HepG2 (cell line): ENCODE measurements around the gene XPC. TPM values are rescaled to one million over a fixed set of nuclear protein-coding genes. Genes with fewer than 3 reads are reported as not detected.

ENCODE experiments used
- ATAC-seq: fragments of 200-7000 bp; cut with Tn5 transposase; 3 replicates; pipeline ENCODE4 v1.9.1; 2020; ENCODE audit warnings: mild to moderate bottlenecking, moderate library complexity
- BruUV-seq: library from RNA; stranded (reverse); fragments of 400-500 nt; replicated peaks from 2 replicates; lab custom pipeline; 2021; lab: Mats Ljungman, UMichigan
- CTCF ChIA-PET: fragments of 300-600 bp; formaldehyde crosslinking; extraction: SDS; loops from one replicate; lab custom pipeline; 2021; ENCODE audit warnings: low total read pairs, inconsistent platforms, low intra/inter-chr PET ratio; lab: Yijun Ruan, JAX
- POLR2A ChIA-PET: fragments of 350-600 bp; sonication (Branson Sonifier 250); formaldehyde crosslinking; loops from one replicate; lab custom pipeline; 2020; ENCODE audit warnings: antibody characterized with exemption, inconsistent platforms; lab: Yijun Ruan, JAX
- DNase-seq: peaks from one replicate; pipeline ENCODE4 v3.0.0-alpha.2; 2015; ENCODE audit warnings: low spot score
- FAIRE-seq: peaks from 3 replicates; lab custom pipeline; 2011; peaks lifted over from hg19 to GRCh38; lab: Jason Lieb, UNC
- H2AFZ ChIP-seq: one replicate; pipeline ENCODE4 v1.6.1; 2011; ENCODE audit warnings: low read length, inconsistent platforms
- H3K27ac ChIP-seq: fragments of 300-600 bp; 3 replicates; pipeline ENCODE4 v1.8.0; 2011; ENCODE audit warnings: mixed run types, mild to moderate bottlenecking, mixed read lengths, low read length, inconsistent platforms; ENCODE audit not compliant: insufficient read depth; ENCODE audit errors: extremely low read length
- H3K27me3 ChIP-seq, 2 experiments: fragments of 200-600 bp in 1 of 2; 2 replicates in 1 of 2; 3 replicates in 1 of 2; pipeline versions ENCODE4 v1.6.0 to v1.8.0; 2011; ENCODE audit warnings: low read length in 2 of 2, mild to moderate bottlenecking in 2 of 2, moderate library complexity in 2 of 2, inconsistent platforms in 1 of 2; ENCODE audit not compliant: insufficient read depth in 2 of 2, control insufficient read depth in 1 of 2
- H3K36me3 ChIP-seq, 2 experiments: fragments of 200-600 bp in 1 of 2; replicated peaks in 1 of 2; 2 replicates in 1 of 2; 3 replicates in 1 of 2; pipeline versions ENCODE4 v1.5.1 to v1.8.0; 2011; ENCODE audit warnings: low read length in 2 of 2, inconsistent platforms in 1 of 2; ENCODE audit not compliant: insufficient read depth in 2 of 2, control insufficient read depth in 1 of 2
- H3K4me1 ChIP-seq: 2 replicates; pipeline ENCODE4 v1.5.1; 2012; ENCODE audit warnings: low read length, inconsistent platforms; ENCODE audit not compliant: insufficient read depth
- H3K4me2 ChIP-seq: 2 replicates; pipeline ENCODE4 v1.6.0; 2011; ENCODE audit warnings: low read depth, low read length, inconsistent platforms
- H3K4me3 ChIP-seq, 3 experiments: fragments of 200-600 bp in 1 of 3; sonication (generic), shearing (Covaris generic) in 1 of 3; replicated peaks in 1 of 3; 2 replicates each; pipeline ENCODE4 v1.5.1; 2011 to 2016; ENCODE audit warnings: low read length in 3 of 3, inconsistent platforms in 2 of 3, low read depth in 2 of 3, mild to moderate bottlenecking in 2 of 3, control low read depth in 1 of 3, mixed read lengths in 1 of 3; ENCODE audit not compliant: insufficient read depth in 1 of 3
- H3K79me2 ChIP-seq: one replicate; pipeline ENCODE4 v1.6.1; 2011; ENCODE audit warnings: low read length, inconsistent platforms; ENCODE audit not compliant: insufficient read depth
- H3K9ac ChIP-seq: 2 replicates; pipeline ENCODE4 v1.6.0; 2011; ENCODE audit warnings: mild to moderate bottlenecking, low read depth, low read length, inconsistent platforms; ENCODE audit not compliant: insufficient read depth
- H3K9me3 ChIP-seq: 2 replicates; pipeline ENCODE4 v1.5.1; 2012; ENCODE audit warnings: mild to moderate bottlenecking, low read length
- H4K20me1 ChIP-seq: 2 replicates; pipeline ENCODE4 v1.6.0; 2011; ENCODE audit warnings: inconsistent platforms, mild to moderate bottlenecking, low read length, moderate library complexity; ENCODE audit not compliant: insufficient read depth
- ARID2 ChIP-seq: sonication (generic); formaldehyde crosslinking; IDR thresholded peaks from 2 replicates; pipeline ENCODE4 v1.8.1; 2022; ENCODE audit warnings: mild to moderate bottlenecking, missing genetic modification reagents, borderline replicate concordance
- HIVEP1 ChIP-seq: sonication (generic); formaldehyde crosslinking; IDR thresholded peaks from 2 replicates; pipeline ENCODE4 v1.4.0; 2020; ENCODE audit warnings: mild to moderate bottlenecking, missing genetic modification reagents
- IKZF5 ChIP-seq: IDR thresholded peaks from 2 replicates; pipeline ENCODE4 v1.6.1; 2018; ENCODE audit warnings: missing genetic modification reagents, mild to moderate bottlenecking, missing compliant biosample characterization
- MIER2 ChIP-seq: IDR thresholded peaks from 2 replicates; pipeline ENCODE4 v1.6.1; 2016; ENCODE audit warnings: missing biosample characterization, missing genetic modification reagents
- NFKB2 ChIP-seq: sonication (generic); formaldehyde crosslinking; IDR thresholded peaks from 2 replicates; pipeline ENCODE4 v1.4.0; 2020; ENCODE audit warnings: missing genetic modification reagents, borderline replicate concordance
- RELA ChIP-seq: sonication (generic); formaldehyde crosslinking; IDR thresholded peaks from 2 replicates; pipeline ENCODE4 v1.4.0; 2020; ENCODE audit warnings: missing genetic modification reagents
- RFXAP ChIP-seq: sonication (generic); formaldehyde crosslinking; IDR thresholded peaks from 2 replicates; pipeline ENCODE4 v1.4.0; 2020; ENCODE audit warnings: missing genetic modification reagents, borderline replicate concordance
- ZBTB20 ChIP-seq: sonication (generic); formaldehyde crosslinking; IDR thresholded peaks from 2 replicates; pipeline ENCODE4 v1.8.1; 2023; ENCODE audit warnings: missing genetic modification reagents, low read depth, mild to moderate bottlenecking, borderline replicate concordance
- ZFP37 ChIP-seq: sonication (generic); formaldehyde crosslinking; IDR thresholded peaks from 2 replicates; pipeline ENCODE4 v1.4.0; 2020; ENCODE audit warnings: missing genetic modification reagents, borderline replicate concordance
- ZNF383 ChIP-seq: sonication (generic); formaldehyde crosslinking; IDR thresholded peaks from 2 replicates; pipeline ENCODE4 v1.4.0; 2020; ENCODE audit warnings: missing genetic modification reagents, mild to moderate bottlenecking, borderline replicate concordance
- ZNF781 ChIP-seq: sonication (generic); formaldehyde crosslinking; IDR thresholded peaks from 2 replicates; pipeline ENCODE4 v1.5.1; 2020; ENCODE audit warnings: borderline replicate concordance, mild to moderate bottlenecking, missing genetic modification reagents; ENCODE audit errors: not compliant biosample characterization
- ZNF841 ChIP-seq: sonication (generic); formaldehyde crosslinking; IDR thresholded peaks from 2 replicates; pipeline ENCODE4 v1.8.1; 2023; ENCODE audit warnings: missing genetic modification reagents, borderline replicate concordance
- WGBS: methylation state at CpG from one replicate; pipeline ENCODE4 v1.1.6; 2017; ENCODE audit warnings: low lambda C conversion rate; 5-methylcytosine and 5-hydroxymethylcytosine counted together
- in situ Hi-C: cut with HindIII; loops from 2 replicates; pipeline ENCODE4 v1.10.0; 2017; ENCODE audit warnings: low pct_unique_long_range_greater_than_20kb; ENCODE audit not compliant: extremely low pct_ligation_motif_present
- intact Hi-C: fragments of 100-400 bp; cut with micrococcal nuclease; formaldehyde crosslinking; loops from one replicate; pipeline ENCODE4 v1.10.0; 2022; ENCODE audit not compliant: unreplicated experiment
- polyA plus RNA-seq, 8 experiments: library from polyadenylated mRNA; depleted of rRNA in 3 of 8; stranded (reverse) in 7 of 8; unstranded in 1 of 8; fragments of >200 nt; fragmentation: Illumina TruSeq in 4 of 8; extraction: Trizol in 4 of 8; gene quantifications; 2 replicates each; pipeline versions ENCODE4 v1.2.1 to v1.2.3, GENCODE V29; 2011 to 2016; ENCODE audit warnings: low read depth in 4 of 8, missing spikeins in 1 of 8, mixed read lengths in 1 of 8; ENCODE audit not compliant: insufficient read depth in 1 of 8
- total RNA-seq, 5 experiments: library from RNA; depleted of rRNA; stranded (reverse); fragments of >200 nt; fragmentation: Illumina TruSeq; extraction: Trizol; gene quantifications; 2 replicates each; pipeline ENCODE4 v1.2.3, GENCODE V29; 2016; ENCODE audit warnings: low read depth in 1 of 5

XPC gene
- total and polyA plus RNA-seq, 2 of the 13 experiments (the other 11 are each of a cell fraction or from before 2014, with no cell fraction given): 9.4 to 24.1 TPM

GRCh38 chr3:14147617-14148016 is 30.8 kb downstream of the XPC start (continued):
- TF ChIP-seq IKZF5 (CRISPR knock-in tag) (no peak), ZNF841 (CRISPR knock-in tag) (no peak), ZNF781 (CRISPR knock-in tag) (no peak), ZBTB20 (CRISPR knock-in tag) (no peak), NFKB2 (CRISPR knock-in tag) (no peak)

GRCh38 chr3:14147066-14147435 is 31.4 kb downstream of the XPC start:
- Histone ChIP-seq H3K4me2 (no peak overlapping the region), H4K20me1 (no peaks in the 10 kb centered on the region; the same call in 1 of the 2 replicates), H3K9me3 (no peaks in the 10 kb centered on the region), H3K4me3 (no peak overlapping the region), H3K27me3 (no peaks in the 10 kb centered on the region), H3K79me2 (no peaks in the 10 kb centered on the region), H3K4me1 (peaks cover 20% of the 10 kb centered on the region), H3K9ac (no peak overlapping the region), H3K27ac (no peak overlapping the region), H3K36me3 (peaks cover 20 to 32% of the 10 kb centered on the region in 2 experiments; a peak in 4 of 5 replicates), H2AFZ (no peak overlapping the region)
- in situ Hi-C loops: no loop called here
- no peak for ATAC-seq
- 96% methylated on average over 4 of the region's 5 CpGs for WGBS
- no peak for DNase-seq
- FAIRE-seq: no peak
- no TSS peak for BruUV-seq
- intact Hi-C loops: no loop called here
- POLR2A ChIA-PET: interaction anchor here (3.2 kb wide), 1 partner anchor 22 kb away, joined by 30 read pairs; the partner anchor contains the start of genes CHCHD4 and TMEM43
- CTCF ChIA-PET: no interaction called here
- no peak for TF ChIP-seq RELA (CRISPR knock-in tag)
- TF ChIP-seq MIER2 (CRISPR knock-in tag): no peak
- no peak for TF ChIP-seq ZNF383 (CRISPR knock-in tag)
- no peak for TF ChIP-seq HIVEP1
- no peak for TF ChIP-seq ARID2 (CRISPR knock-in tag)
- TF ChIP-seq ZFP37 (CRISPR knock-in tag): no peak
- no peak for TF ChIP-seq RFXAP
